ENCODE results near the gene AGAP9.
"Not testable (repeated sequence)": the region's sequence is repeated elsewhere in the genome, so short reads cannot be mapped to it uniquely, and the experiment has no call there.

DNA sequence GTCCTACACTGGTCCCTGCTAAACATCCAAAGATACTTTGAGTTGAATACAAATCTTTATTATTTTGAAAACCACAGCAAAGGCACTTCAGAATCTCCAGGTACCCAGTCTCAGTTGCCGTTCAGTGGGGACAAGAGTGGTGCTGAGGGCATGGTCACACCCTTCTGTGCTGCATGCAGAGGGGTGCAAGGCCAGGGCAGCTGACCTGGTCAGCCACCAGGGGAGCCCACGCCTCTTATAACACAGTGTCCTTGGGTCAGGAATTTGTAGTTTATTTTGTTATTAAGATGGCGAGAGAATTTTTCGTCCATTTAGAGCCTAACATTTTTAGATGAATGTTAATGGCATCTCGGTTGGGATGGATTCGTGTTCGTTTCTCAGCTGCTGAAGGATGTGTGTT is 55.5 kb downstream of the AGAP9 start:
- TF ChIP-seq, protein P1, sequence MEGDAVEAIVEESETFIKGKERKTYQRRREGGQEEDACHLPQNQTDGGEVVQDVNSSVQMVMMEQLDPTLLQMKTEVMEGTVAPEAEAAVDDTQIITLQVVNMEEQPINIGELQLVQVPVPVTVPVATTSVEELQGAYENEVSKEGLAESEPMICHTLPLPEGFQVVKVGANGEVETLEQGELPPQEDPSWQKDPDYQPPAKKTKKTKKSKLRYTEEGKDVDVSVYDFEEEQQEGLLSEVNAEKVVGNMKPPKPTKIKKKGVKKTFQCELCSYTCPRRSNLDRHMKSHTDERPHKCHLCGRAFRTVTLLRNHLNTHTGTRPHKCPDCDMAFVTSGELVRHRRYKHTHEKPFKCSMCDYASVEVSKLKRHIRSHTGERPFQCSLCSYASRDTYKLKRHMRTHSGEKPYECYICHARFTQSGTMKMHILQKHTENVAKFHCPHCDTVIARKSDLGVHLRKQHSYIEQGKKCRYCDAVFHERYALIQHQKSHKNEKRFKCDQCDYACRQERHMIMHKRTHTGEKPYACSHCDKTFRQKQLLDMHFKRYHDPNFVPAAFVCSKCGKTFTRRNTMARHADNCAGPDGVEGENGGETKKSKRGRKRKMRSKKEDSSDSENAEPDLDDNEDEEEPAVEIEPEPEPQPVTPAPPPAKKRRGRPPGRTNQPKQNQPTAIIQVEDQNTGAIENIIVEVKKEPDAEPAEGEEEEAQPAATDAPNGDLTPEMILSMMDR (IDR thresholded peaks at IDR 0.05; ENCODE audit: low read depth, low read length) = not testable (repeated sequence)
- TF ChIP-seq POLR2A (IDR thresholded peaks at IDR 0.05; ENCODE audit: extremely low read depth, insufficient read length); MYC (IDR thresholded peaks at IDR 0.05; ENCODE audit: low read depth, low read length): not testable (repeated sequence)
- TF ChIP-seq, protein P2, sequence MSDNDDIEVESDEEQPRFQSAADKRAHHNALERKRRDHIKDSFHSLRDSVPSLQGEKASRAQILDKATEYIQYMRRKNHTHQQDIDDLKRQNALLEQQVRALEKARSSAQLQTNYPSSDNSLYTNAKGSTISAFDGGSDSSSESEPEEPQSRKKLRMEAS (IDR thresholded peaks at IDR 0.05; ENCODE audit: low read depth, low read length) = not testable (repeated sequence)

All from NB4 (cell line).